ENCODE results near the gene ZNF417. TPM values are rescaled to one million over a fixed set of nuclear protein-coding genes. Genes with fewer than 3 reads are reported as not detected.
"Not testable (repeated sequence)": the region's sequence is repeated elsewhere in the genome, so short reads cannot be mapped to it uniquely, and the experiment has no call there.

The ZNF417 gene
- total and polyA plus RNA-seq, 12 donors: 1.8 to 14.0 (median 9.5) TPM

GRCh38 chr19:57903618-57904184 is 12.7 kb downstream of the ZNF417 start:
- ATAC-seq: no peak
- no peak overlapping the region for H3K27ac ChIP-seq
- H3K27me3 ChIP-seq: no peaks in the 10 kb centered on the region
- no peak overlapping the region for H3K4me3 ChIP-seq
- H3K9me3 ChIP-seq: peaks cover 0 to 51% (median 0%) of the 10 kb centered on the region in 11 donors
- WGBS, 2 donors: 60 to 67% methylated on average over 7 of the region's 7 CpGs
- H3K36me3 ChIP-seq: peaks cover 0 to 33% (median 11%) of the 10 kb centered on the region in 9 donors
- intact Hi-C loops (cut with DNase I): loop anchor here in 4 of 10 donors (5.0 to 10.0 kb wide), 4 partner anchors 159 to 801 kb away; partner anchors contain the start of gene ZNF776 (in 1 of the 4)
- peaks cover 0 to 5% (median 0%) of the 10 kb centered on the region in 9 donors for H3K4me1 ChIP-seq
- DNase-seq: no peak
- no peak for TF ChIP-seq CTCF (IDR thresholded peaks at IDR 0.05)

GRCh38 chr19:57900311-57900710 is 16.1 kb downstream of the ZNF417 start:
- Histone ChIP-seq H3K27me3 (no peaks in the 10 kb centered on the region), H3K4me1 (peaks cover 0 to 5% (median 0%) of the 10 kb centered on the region in 9 donors), H3K36me3 (peaks cover 0 to 8% (median 0%) of the 10 kb centered on the region in 9 donors), H3K27ac (no peak overlapping the region), H3K4me3 (no peak overlapping the region), H3K9me3 (peaks cover 0 to 24% (median 0%) of the 10 kb centered on the region in 11 donors)
- DNase-seq (no peak), ATAC-seq (no peak)
- 56 to 66% methylated on average over 5 of the region's 5 CpGs for WGBS, 2 donors
- intact Hi-C loops (cut with DNase I): loop anchor here in 4 of 10 donors (5.0 to 10.0 kb wide), 4 partner anchors 156 to 798 kb away; partner anchors contain the start of gene ZNF776 (in 1 of the 4)
- no peak for TF ChIP-seq CTCF (IDR thresholded peaks at IDR 0.05)

- H3K27ac ChIP-seq, ATAC-seq, H3K4me3 ChIP-seq, DNase-seq, H3K36me3 ChIP-seq, H3K27me3 ChIP-seq: not testable (repeated sequence)
- intact Hi-C loops (cut with DNase I): loop anchor here in 2 of 10 donors (10.0 kb wide), 2 partner anchors 136 to 156 kb away; no protein-coding TSS in a partner anchor
- H3K9me3 ChIP-seq: peaks cover 0 to 36% (median 0%) of the 10 kb centered on the region in 11 donors
- 38 to 41% methylated on average over 3 of the region's 3 CpGs for WGBS, 2 donors
- H3K4me1 ChIP-seq: peaks cover 0 to 28% (median 13%) of the 10 kb centered on the region in 9 donors
These were observed 25.7 kb downstream of the ZNF417 start for GRCh38 chr19:57890706-57891105.

DNA sequence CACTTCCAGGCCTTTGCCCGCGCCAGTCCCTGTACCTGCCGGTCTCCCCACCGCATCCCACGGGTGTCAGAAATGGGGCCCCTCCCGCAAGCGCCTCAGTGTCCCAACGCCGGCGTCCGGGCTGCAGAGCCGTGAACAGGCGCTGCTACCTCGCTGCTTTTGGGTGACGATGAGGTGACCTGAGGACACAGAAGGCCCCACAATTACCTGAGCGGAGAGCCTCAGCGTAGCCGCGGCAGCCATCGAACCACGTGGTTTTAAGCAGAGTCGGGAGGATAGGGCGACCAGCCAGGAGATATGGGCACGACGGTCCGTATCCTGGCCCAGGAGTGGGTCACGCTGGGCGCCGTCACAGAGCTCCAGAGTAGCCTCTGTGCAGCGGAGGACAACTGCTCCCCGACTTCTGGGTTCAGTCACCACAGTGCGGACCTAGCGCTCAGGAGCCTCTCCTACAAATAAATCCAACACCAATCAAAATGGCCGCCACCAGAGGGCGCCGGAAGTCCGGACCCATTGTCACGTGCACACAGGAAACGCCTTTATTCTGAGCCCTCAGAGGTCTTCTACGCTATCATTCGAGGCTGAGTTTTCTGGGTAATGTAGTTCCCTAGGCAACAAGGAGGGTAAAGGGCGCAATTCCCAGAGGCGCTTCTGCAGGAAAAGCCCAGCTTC is 27.7 kb downstream of the ZNF417 start, which contains the start of gene ZNF814:
Gene ZNF814, minus strand, starts transcription at position 478 of the 672 bp plus-strand sequence. Its CDS starts 235 bp downstream, at position 243.
- 0 to 1% methylated on average over 43 of the region's 43 CpGs for WGBS, 2 donors
- peak in 8 of 9 donors; percentile 36 to 77 (median 64) for TF ChIP-seq CTCF (IDR thresholded peaks at IDR 0.05)
- intact Hi-C loops (cut with DNase I): loop anchor here in 1 of 10 donors (10.0 kb wide), 1 partner anchor 144 kb away; the partner anchor contains the start of gene ZNF776
- Histone ChIP-seq H3K9me3 (peaks cover 0 to 55% (median 0%) of the 10 kb centered on the region in 11 donors), H3K27ac (peak within 1 kb of the TSS in 9 of 10 donors; percentile 69 to 88 (median 76)), H3K27me3 (no peaks in the 10 kb centered on the region), H3K4me1 (peaks cover 0 to 35% (median 13%) of the 10 kb centered on the region in 9 donors), H3K4me3 (peak within 1 kb of the TSS; percentile 49 to 96 (median 78)), H3K36me3 (peaks cover 0 to 29% (median 8%) of the 10 kb centered on the region in 9 donors)
- ATAC-seq (peak; percentile 92 to 98 (median 96)), DNase-seq (peak; percentile 81 to 92)
